Choroid plexus epithelial cell (primary cell): ENCODE measurements around the gene TBC1D5.
A peak's percentile ranks its signal among the peaks of the same experiment; 100 is the strongest.

Experiments
- DNase-seq: peaks from one replicate; pipeline ENCODE4 v3.0.0-alpha.2; 2010; ENCODE audit warnings: low read depth
- H3K4me3 ChIP-seq: 2 replicates; pipeline ENCODE4 v1.5.1; 2011; ENCODE audit warnings: low read depth, mild to moderate bottlenecking, control low read depth, low read length, moderate library complexity
- CTCF ChIP-seq: conservative IDR thresholded peaks from 2 replicates; pipeline ENCODE4 v1.5.1; 2011; ENCODE audit warnings: low read depth, mild to moderate bottlenecking, control low read depth, inconsistent platforms, low read length, moderate library complexity

The TBC1D5 gene

DNA sequence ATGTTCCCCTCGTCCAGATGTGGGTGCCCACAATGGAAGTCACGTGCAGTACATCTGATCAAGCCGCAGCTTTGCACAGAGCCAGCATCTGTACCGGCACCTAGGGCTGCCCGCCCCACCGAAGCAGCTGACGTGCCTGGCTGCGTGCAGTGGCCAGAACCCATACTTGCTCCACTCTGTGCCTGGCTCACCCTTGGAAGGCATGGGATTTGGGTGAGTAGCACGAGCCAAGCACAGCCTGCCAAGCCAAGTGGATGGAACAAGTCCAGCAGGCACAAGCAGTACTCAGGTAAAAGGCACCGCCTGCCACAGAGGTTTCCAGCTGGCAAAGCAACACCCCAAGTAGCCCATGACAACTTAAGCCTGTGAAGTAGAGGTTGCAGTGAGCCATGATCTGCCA, 261.3 kb downstream of the TBC1D5 start:
- no peak for TF ChIP-seq CTCF
- no peak for DNase-seq

DNA sequence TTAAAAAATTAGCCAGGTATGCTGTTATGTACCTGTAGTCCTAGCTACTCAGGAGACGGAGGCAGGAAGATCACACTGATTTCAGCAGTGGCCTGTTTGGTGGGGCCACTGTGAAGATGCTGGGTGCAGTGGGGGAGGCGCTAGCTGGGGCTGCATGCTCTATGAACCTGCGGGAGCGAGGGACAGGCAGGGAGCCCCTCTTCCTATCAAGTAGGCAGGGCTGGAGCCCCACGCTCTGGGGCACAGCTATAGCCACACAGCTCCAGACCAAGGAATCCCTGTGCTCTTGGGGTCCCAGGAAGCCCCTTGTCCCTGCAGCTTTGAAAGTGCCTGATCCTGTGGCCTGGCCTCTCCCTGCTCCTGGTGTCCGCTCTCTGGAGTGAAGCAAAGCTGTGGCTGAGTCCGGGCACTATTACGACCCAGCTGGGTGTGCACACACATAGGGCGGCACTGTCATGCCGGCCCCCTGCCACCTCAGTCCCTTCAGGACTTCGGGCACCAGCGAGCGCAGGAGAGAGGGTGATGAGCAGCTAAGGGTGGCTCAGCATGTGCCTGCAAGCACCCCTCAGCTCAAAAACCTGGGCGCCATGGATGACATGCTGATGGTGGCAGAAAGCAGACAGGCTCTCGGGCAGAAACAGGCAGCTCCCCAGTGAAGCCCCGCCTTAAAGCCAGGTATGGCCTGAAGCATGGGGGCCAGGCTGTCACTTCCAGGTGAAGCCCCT, 262.6 kb downstream of the TBC1D5 start:
- no peak for DNase-seq
- TF ChIP-seq CTCF: no peak
- no peak overlapping the region for H3K4me3 ChIP-seq

More for the DNA sequence above, 261.3 kb downstream of the TBC1D5 start:
- H3K4me3 ChIP-seq: no peak overlapping the region

DNA sequence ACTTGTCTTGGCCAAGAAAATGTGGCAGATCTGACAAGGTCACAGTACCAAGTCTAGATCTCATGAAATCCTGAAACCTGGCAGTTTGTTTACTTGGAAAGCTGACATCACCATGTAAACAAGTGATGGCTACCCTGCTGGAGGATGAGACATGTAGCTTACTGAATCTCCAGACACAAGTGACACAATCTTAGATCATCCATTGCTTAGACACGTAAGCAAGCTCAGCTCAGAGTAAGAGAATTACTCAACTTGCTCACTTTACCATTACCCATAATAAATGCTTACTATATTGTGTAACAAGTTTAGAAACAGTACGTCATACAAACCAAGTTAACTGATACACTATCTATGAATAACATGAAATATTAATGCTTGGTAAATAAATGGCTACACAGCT, 263.8 kb downstream of the TBC1D5 start:
- H3K4me3 ChIP-seq: no peak overlapping the region
- peak; percentile 64 for DNase-seq
- TF ChIP-seq CTCF: no peak

DNA sequence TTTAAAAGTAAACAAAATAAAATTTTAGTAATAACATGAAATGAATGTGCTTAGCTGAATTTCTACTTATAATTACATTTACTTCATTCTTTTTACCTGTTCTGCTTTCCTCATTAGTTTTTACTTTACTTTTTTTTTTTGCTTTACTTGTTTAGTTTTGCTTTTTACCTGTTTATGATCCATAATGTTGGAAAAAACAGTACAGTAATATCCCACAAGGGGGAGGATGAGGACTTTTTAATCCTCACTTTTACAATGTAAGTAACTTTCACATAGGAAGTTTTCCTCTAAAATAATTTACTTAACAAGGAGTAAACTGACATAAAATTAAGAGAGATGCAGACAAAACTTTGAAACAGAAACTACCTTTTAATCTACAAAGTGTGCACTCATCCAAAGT, 268.7 kb downstream of the TBC1D5 start:
- TF ChIP-seq CTCF: peak; percentile 40
- peak; percentile 49 for DNase-seq

DNA sequence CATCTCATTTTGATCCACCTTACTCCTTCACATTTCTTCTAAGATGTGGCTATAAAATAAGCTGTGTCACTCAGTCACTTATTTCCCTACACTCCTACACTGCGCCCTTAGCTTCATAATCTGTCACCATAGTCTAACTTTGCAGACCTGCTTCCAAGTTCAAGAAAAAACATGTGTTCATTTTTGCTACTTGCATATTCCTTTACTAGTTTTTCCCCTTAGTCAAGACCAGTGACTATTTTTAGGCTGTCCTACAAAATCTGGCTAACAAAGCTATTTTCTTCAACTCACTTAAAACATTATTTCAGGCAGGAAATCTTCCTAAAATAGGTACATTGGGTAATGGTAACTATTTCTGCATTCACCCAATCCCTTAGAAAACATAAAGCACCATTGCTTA, 272.5 kb downstream of the TBC1D5 start:
- no peak for DNase-seq
- TF ChIP-seq CTCF: no peak
- no peak overlapping the region for H3K4me3 ChIP-seq

More for the DNA sequence above, 268.7 kb downstream of the TBC1D5 start:
- no peak overlapping the region for H3K4me3 ChIP-seq

- DNase-seq: no peak
- TF ChIP-seq CTCF: no peak
- H3K4me3 ChIP-seq: no peak overlapping the region
Measured at GRCh38 chr3:17469520-17469919, 272.9 kb downstream of the TBC1D5 start.

- TF ChIP-seq CTCF: no peak
- peak; percentile 28 for DNase-seq
- no peak overlapping the region for H3K4me3 ChIP-seq
Measured at GRCh38 chr3:17466028-17466427, 276.4 kb downstream of the TBC1D5 start.
